Endothelial cell of umbilical vein (primary cell): Measurements from ENCODE around the gene SSC4D. TPM values are rescaled to one million over a fixed set of nuclear protein-coding genes. Genes with fewer than 3 reads are reported as not detected.
"Not testable (repeated sequence)": the region's sequence is repeated elsewhere in the genome, so short reads cannot be mapped to it uniquely, and the experiment has no call there.

Experiments used
- BruUV-seq: library from RNA; stranded (reverse); fragments of 400-500 nt; replicated peaks from 2 replicates; lab custom pipeline; 2021; lab: Mats Ljungman, UMichigan
- CTCF ChIA-PET: fragments of 300-600, 350-600 bp; sonication (Branson Sonifier 250); formaldehyde crosslinking; loops from one replicate; lab custom pipeline; 2021; ENCODE audit warnings: antibody characterized with exemption, inconsistent platforms; lab: Charles Lee
- POLR2A ChIA-PET: fragments of 300-600, 350-600 bp; sonication (Branson Sonifier 250); formaldehyde crosslinking; loops from one replicate; lab custom pipeline; 2021; ENCODE audit warnings: antibody characterized with exemption, inconsistent platforms; lab: Charles Lee
- DNase-seq: peaks from one replicate; pipeline ENCODE4 v3.0.0-alpha.2; 2011; ENCODE audit warnings: low read depth, low spot score
- FAIRE-seq: peaks from 2 replicates; lab custom pipeline; 2011; peaks lifted over from hg19 to GRCh38; lab: Jason Lieb, UNC
- H2AFZ ChIP-seq: 2 replicates; pipeline ENCODE4 v1.6.0; 2012; ENCODE audit warnings: low read depth, low read length, control low read depth, inconsistent platforms
- H3K27ac ChIP-seq: 2 replicates; pipeline ENCODE4 v1.5.1; 2011; ENCODE audit warnings: low read depth, mild to moderate bottlenecking, control low read depth, low read length, moderate library complexity; ENCODE audit not compliant: insufficient read depth
- H3K27me3 ChIP-seq, 2 experiments: 2 replicates each; pipeline versions ENCODE4 v1.6.0 to v1.6.1; 2011; ENCODE audit warnings: low read length in 2 of 2, mixed read lengths in 1 of 2; ENCODE audit not compliant: control insufficient read depth in 2 of 2, insufficient read depth in 2 of 2
- H3K36me3 ChIP-seq, 2 experiments: 2 replicates in 1 of 2; 3 replicates in 1 of 2; pipeline ENCODE4 v1.5.1; 2011; ENCODE audit warnings: low read length in 2 of 2, mild to moderate bottlenecking in 1 of 2, moderate library complexity in 1 of 2; ENCODE audit not compliant: control insufficient read depth in 2 of 2, insufficient read depth in 2 of 2; ENCODE audit errors: extremely low read depth in 1 of 2
- H3K4me1 ChIP-seq: 3 replicates; pipeline ENCODE4 v1.5.1; 2011; ENCODE audit warnings: mild to moderate bottlenecking, low read length; ENCODE audit not compliant: control insufficient read depth, insufficient read depth; ENCODE audit errors: extremely low read depth
- H3K4me2 ChIP-seq: 2 replicates; pipeline ENCODE4 v1.6.1; 2011; ENCODE audit warnings: low read length, control low read depth, mixed read lengths; ENCODE audit not compliant: insufficient read depth
- H3K4me3 ChIP-seq, 3 experiments: fragments of 200-600 bp in 1 of 3; sonication (generic), shearing (Covaris generic) in 1 of 3; replicated peaks in 1 of 3; 2 replicates each; pipeline ENCODE4 v1.5.1; 2011 to 2016; ENCODE audit warnings: control low read depth in 3 of 3, low read length in 3 of 3, mild to moderate bottlenecking in 2 of 3, inconsistent platforms in 1 of 3, low read depth in 1 of 3, moderate library complexity in 1 of 3; ENCODE audit not compliant: insufficient read depth in 1 of 3
- H3K79me2 ChIP-seq: 2 replicates; pipeline ENCODE4 v1.6.0; 2012; ENCODE audit warnings: low read length, inconsistent platforms; ENCODE audit not compliant: control insufficient read depth, insufficient read depth
- H3K9ac ChIP-seq: replicated peaks from 2 replicates; pipeline ENCODE3; 2011; ENCODE audit warnings: low read length, control low read depth; ENCODE audit not compliant: insufficient read depth; ENCODE audit errors: extremely low read depth
- H3K9me1 ChIP-seq: replicated peaks from 3 replicates; pipeline ENCODE4 v1.6.0; 2011; ENCODE audit warnings: mild to moderate bottlenecking, low read length; ENCODE audit not compliant: control insufficient read depth, insufficient read depth; ENCODE audit errors: extremely low read depth
- H3K9me3 ChIP-seq: replicated peaks from 2 replicates; pipeline ENCODE4 v1.5.1; 2012; ENCODE audit warnings: low read length, inconsistent platforms; ENCODE audit not compliant: control insufficient read depth, insufficient read depth
- H4K20me1 ChIP-seq: replicated peaks from 2 replicates; pipeline ENCODE3; 2011; ENCODE audit warnings: mild to moderate bottlenecking, low read length; ENCODE audit not compliant: control insufficient read depth, insufficient read depth; ENCODE audit errors: extremely low read depth
- CTCF ChIP-seq, 2 donors: IDR thresholded peaks; 1 replicate in 1 of 2; 2 replicates in 1 of 2; pipeline ENCODE4 v1.5.1; 2011; ENCODE audit warnings: low read length in 2 of 2, mild to moderate bottlenecking in 2 of 2, moderate library complexity in 2 of 2, control low read depth in 1 of 2, inconsistent platforms in 1 of 2, low read depth in 1 of 2; ENCODE audit not compliant: insufficient read depth in 1 of 2; ENCODE audit errors: extremely low read depth in 1 of 2
- EZH2 ChIP-seq: IDR thresholded peaks from 2 replicates; pipeline ENCODE4 v1.6.1; 2012; ENCODE audit warnings: borderline replicate concordance, low read depth, mild to moderate bottlenecking, moderate library complexity, low read length, inconsistent platforms; ENCODE audit not compliant: severe bottlenecking
- FOS ChIP-seq: IDR thresholded peaks from 2 replicates; pipeline ENCODE4 v1.6.1; 2011; ENCODE audit warnings: mild to moderate bottlenecking, low read length, moderate library complexity, borderline replicate concordance; ENCODE audit not compliant: insufficient read depth
- GATA2 ChIP-seq: IDR thresholded peaks from 2 replicates; pipeline ENCODE4 v1.7.0; 2011; ENCODE audit warnings: low read depth, mild to moderate bottlenecking, moderate library complexity, mixed read lengths, low read length; ENCODE audit not compliant: insufficient read length, insufficient read depth
- JUN ChIP-seq: IDR thresholded peaks from 2 replicates; pipeline ENCODE4 v1.6.1; 2011; ENCODE audit warnings: borderline replicate concordance, low read depth; ENCODE audit not compliant: insufficient read length, insufficient read depth
- MYC ChIP-seq: IDR thresholded peaks from one replicate; pipeline ENCODE4 v1.6.1; 2011; ENCODE audit warnings: mild to moderate bottlenecking, low read depth, low read length
- POLR2A ChIP-seq: IDR thresholded peaks from 2 replicates; pipeline ENCODE4 v1.6.1; 2012; ENCODE audit warnings: low read depth, mild to moderate bottlenecking, control low read depth, low read length
- POLR2AphosphoS5 ChIP-seq: IDR thresholded peaks from 2 replicates; pipeline ENCODE4 v1.6.1; 2012; ENCODE audit warnings: low read depth, mild to moderate bottlenecking, control low read depth, low read length, moderate library complexity; ENCODE audit not compliant: insufficient read depth
- dilution Hi-C: fragments of 300-500 bp; cut with MboI; formaldehyde crosslinking; loops from one replicate; pipeline ENCODE4 v1.15.0; 2019; ENCODE audit warnings: low sequenced_read_pairs; ENCODE audit not compliant: extremely low pct_ligation_motif_present
- intact Hi-C: fragments of 100-400 bp; cut with micrococcal nuclease; formaldehyde crosslinking; loops from one replicate; pipeline ENCODE4 v1.10.0; 2022
- polyA plus RNA-seq, 4 experiments: library from polyadenylated mRNA; depleted of rRNA in 3 of 4; stranded (reverse) in 3 of 4; unstranded in 1 of 4; fragments of >200 nt; gene quantifications; 2 replicates each; pipeline versions ENCODE4 v1.2.1 to v1.2.3, GENCODE V29; 2011 to 2012; ENCODE audit warnings: missing spikeins in 1 of 4
- total RNA-seq: library from RNA; stranded (reverse); gene quantifications from 2 replicates; pipeline ENCODE4 v1.2.3, GENCODE V29; 2021
- TF ChIP-seq, protein P1 (sequence below): IDR thresholded peaks from 2 replicates; pipeline ENCODE4 v1.6.1; 2011; ENCODE audit not compliant: insufficient read depth, insufficient read length

Gene SSC4D
- total and polyA plus RNA-seq, 2 donors (not counting 3 experiments of a cell fraction or from before 2014, with no cell fraction given) = 0.46 to 0.88 TPM

DNA sequence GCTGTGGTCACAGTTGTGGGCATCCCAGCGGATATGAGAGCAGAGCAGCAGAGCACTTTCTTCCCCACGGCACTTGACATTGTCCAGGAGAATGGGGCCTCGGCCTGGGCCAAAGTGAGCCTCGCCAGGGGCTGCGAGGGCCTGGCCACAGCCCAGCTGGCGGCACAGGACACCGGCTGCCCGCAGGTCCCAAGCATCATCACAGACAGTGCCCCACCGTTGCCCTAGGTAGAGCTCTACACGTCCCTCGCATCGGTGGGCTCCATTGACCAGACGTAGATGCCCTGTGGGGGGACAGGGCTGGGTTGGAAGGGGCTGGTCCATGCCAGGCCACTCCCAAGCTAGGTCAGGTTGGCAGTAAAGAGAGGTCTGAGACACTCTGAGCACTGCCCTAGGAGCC, 19.4 kb downstream of the SSC4D start:
- Histone ChIP-seq H2AFZ (peak overlapping the region; percentile 97), H3K36me3 (no peaks in the 10 kb centered on the region), H3K27ac (no peak overlapping the region), H3K79me2 (no peaks in the 10 kb centered on the region), H3K9me1 (no peaks in the 10 kb centered on the region), H3K9me3 (no peaks in the 10 kb centered on the region), H3K27me3 (no peaks in the 10 kb centered on the region), H3K4me1 (peaks cover 10% of the 10 kb centered on the region), H3K4me2 (no peak overlapping the region), H3K9ac (no peak overlapping the region), H3K4me3 (no peak overlapping the region), H4K20me1 (no peaks in the 10 kb centered on the region)
- ChIA-PET CTCF (interaction anchor here (1.8 kb wide), 1 partner anchor 26 kb away, joined by 6 read pairs; no protein-coding TSS in a partner anchor), POLR2A (no interaction called here)
- no TSS peak for BruUV-seq
- FAIRE-seq (no peak), DNase-seq (no peak)
- dilution Hi-C loops (no loop called here), intact Hi-C loops (no loop called here)
- TF ChIP-seq, protein P1, sequence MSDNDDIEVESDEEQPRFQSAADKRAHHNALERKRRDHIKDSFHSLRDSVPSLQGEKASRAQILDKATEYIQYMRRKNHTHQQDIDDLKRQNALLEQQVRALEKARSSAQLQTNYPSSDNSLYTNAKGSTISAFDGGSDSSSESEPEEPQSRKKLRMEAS = no peak
- no peak for TF ChIP-seq POLR2A
- TF ChIP-seq POLR2AphosphoS5 = no peak
- no peak for TF ChIP-seq GATA2
- TF ChIP-seq MYC = no peak
- TF ChIP-seq FOS = no peak
- no peak for TF ChIP-seq JUN
- TF ChIP-seq CTCF (IDR thresholded peaks at IDR 0.05; ENCODE audit: extremely low read depth in 1 of 2, insufficient read depth in 1 of 2, low read depth in 1 of 2, low read length in 2 of 2) = no peak
- no peak for TF ChIP-seq EZH2

GRCh38 chr7:76387789-76388188, 21.7 kb downstream of the SSC4D start:
- H3K4me1 ChIP-seq, CTCF ChIA-PET, H3K9ac ChIP-seq, FAIRE-seq, intact Hi-C loops, H3K27ac ChIP-seq, H3K79me2 ChIP-seq, DNase-seq, BruUV-seq, H2AFZ ChIP-seq, H3K9me1 ChIP-seq, H4K20me1 ChIP-seq, H3K4me2 ChIP-seq, dilution Hi-C loops, H3K4me3 ChIP-seq, H3K27me3 ChIP-seq, H3K36me3 ChIP-seq, POLR2A ChIA-PET, H3K9me3 ChIP-seq: not testable (repeated sequence)
